Sigmoid colon (tissue), 7 donors: ENCODE results near the gene RHEB. TPM values are rescaled to one million over a fixed set of nuclear protein-coding genes. Genes with fewer than 3 reads are reported as not detected.

Experiments
- DNase-seq: peaks from one replicate; pipeline ENCODE4 v3.0.0-alpha.2; 2019
- H3K27ac ChIP-seq, 4 donors: fragments of 200-600 bp; sonication (generic); one replicate each; pipeline ENCODE4 v1.5.1; 2016 to 2019; ENCODE audit warnings: mild to moderate bottlenecking in 1 of 4
- H3K27me3 ChIP-seq, 3 donors: fragments of 200-600 bp; sonication (generic); one replicate each; pipeline ENCODE4 v1.5.1; 2019; ENCODE audit warnings: mild to moderate bottlenecking in 1 of 3
- H3K36me3 ChIP-seq, 4 donors: fragments of 200-600 bp; sonication (generic); one replicate each; pipeline ENCODE4 v1.5.1; 2016 to 2019
- H3K4me1 ChIP-seq, 4 donors: fragments of 200-600 bp; sonication (generic); one replicate each; pipeline ENCODE4 v1.5.1; 2017 to 2019
- H3K4me3 ChIP-seq, 4 donors: fragments of 200-600 bp; sonication (generic); one replicate each; pipeline ENCODE4 v1.5.1; 2017 to 2019; ENCODE audit warnings: mild to moderate bottlenecking in 2 of 4, moderate library complexity in 1 of 4
- H3K9me3 ChIP-seq, 4 donors: fragments of 200-600 bp in 3 of 4; sonication (generic) in 3 of 4; one replicate each; pipeline versions ENCODE4 v1.5.1 to v1.6.1; 2013 to 2019
- EP300 ChIP-seq, 4 donors: sonication (generic); formaldehyde crosslinking; IDR thresholded peaks; one replicate each; pipeline ENCODE4 v1.6.1; 2017; ENCODE audit warnings: antibody characterized with exemption in 4 of 4
- POLR2A ChIP-seq, 2 donors: fragments of 450-650 bp; IDR thresholded peaks; one replicate each; pipeline ENCODE4 v1.6.1; 2016; ENCODE audit warnings: antibody characterized with exemption in 2 of 2, mild to moderate bottlenecking in 2 of 2, moderate library complexity in 2 of 2
- POLR2AphosphoS5 ChIP-seq, 4 donors: sonication (generic); formaldehyde crosslinking; IDR thresholded peaks; one replicate each; pipeline ENCODE4 v1.6.1; 2017; ENCODE audit warnings: antibody characterized with exemption in 4 of 4
- WGBS, 2 donors: extraction: QIAGEN DNeasy Blood & Tissue Kit; methylation state at CpG; one replicate each; pipeline ENCODE4 v1.1.7; 2013; 5-methylcytosine and 5-hydroxymethylcytosine counted together
- intact Hi-C: fragments of 100-400 bp; cut with DNase I; formaldehyde crosslinking; loops from one replicate; pipeline ENCODE4 v1.15.1; 2023
- polyA plus RNA-seq, 3 donors: library from polyadenylated mRNA; stranded (reverse); fragments of 200-250 nt; gene quantifications; one replicate each; pipeline ENCODE4 v1.2.3, GENCODE V29; 2013
- total RNA-seq, 4 donors: library from RNA; depleted of rRNA; stranded (reverse); fragments of >200 nt; gene quantifications; one replicate each; pipeline ENCODE4 v1.1.0, GENCODE V29; 2016
- TF ChIP-seq, protein P1 (sequence below), 4 experiments: fragments of 450-650 bp in 3 of 4; fragments of 200-600 bp in 1 of 4; IDR thresholded peaks; one replicate each; pipeline ENCODE4 v1.5.1; 2016 to 2019; ENCODE audit warnings: antibody characterized with exemption in 4 of 4, mild to moderate bottlenecking in 3 of 4, moderate library complexity in 2 of 4
- donor health status: healthy with polysubstance abuse.
- donor health status: Bipolar disorder and iron deficiency.
- donor health status: healthy.

Gene RHEB
- total and polyA plus RNA-seq, 7 donors = 48.3 to 162 (median 121) TPM

DNA sequence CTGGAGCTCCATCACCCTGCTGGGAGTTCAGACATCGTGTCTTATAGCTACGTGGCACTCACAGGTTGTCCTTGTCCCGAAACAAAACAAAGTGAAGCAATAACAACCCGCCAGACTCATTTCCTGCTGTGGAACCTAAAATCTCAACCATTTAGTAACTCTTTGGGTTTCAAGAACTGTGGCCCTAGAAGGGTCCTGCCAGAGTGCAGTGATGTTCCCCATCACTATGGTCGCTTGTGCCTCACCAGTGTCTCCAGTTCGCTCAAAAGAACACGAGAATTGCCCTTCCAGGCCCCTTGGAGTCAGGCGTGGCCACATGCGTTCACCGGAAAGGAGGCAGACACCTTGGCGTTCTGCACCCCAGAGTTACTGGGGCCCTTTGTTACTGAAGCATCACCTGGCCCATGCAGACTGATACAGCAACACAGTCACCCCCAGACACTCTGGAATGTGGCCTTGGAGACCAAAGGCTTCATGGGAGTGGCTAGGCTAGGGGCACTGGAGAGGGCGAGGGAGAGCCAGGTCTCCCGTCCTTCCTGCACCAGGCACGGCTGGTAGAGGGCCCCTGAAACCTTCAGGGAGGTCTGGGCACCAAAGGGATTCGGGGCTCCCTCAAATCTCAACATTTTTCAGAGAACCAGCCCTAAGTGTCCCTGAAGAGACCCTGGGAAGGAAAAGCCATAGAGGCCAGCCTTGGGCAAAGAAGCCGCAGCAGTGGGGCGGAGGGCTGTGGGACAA is 80.7 kb downstream of the RHEB start:
- peak overlapping the region in 2 of 4 donors; percentile 45 to 47 for H3K4me3 ChIP-seq
- H3K27me3 ChIP-seq = peaks cover 0 to 8% (median 0%) of the 10 kb centered on the region in 3 donors
- H3K9me3 ChIP-seq = no peaks in the 10 kb centered on the region
- intact Hi-C loops = no loop called here
- peak; percentile 58 for DNase-seq
- H3K36me3 ChIP-seq = no peaks in the 10 kb centered on the region
- TF ChIP-seq POLR2A (IDR thresholded peaks at IDR 0.05) = no peak
- TF ChIP-seq EP300 (IDR thresholded peaks at IDR 0.05) = no peak
- H3K4me1 ChIP-seq = peaks cover 0 to 48% (median 39%) of the 10 kb centered on the region in 4 donors
- H3K27ac ChIP-seq = peak overlapping the region in 2 of 4 donors; percentile 6 to 65
- 89 to 92% methylated on average over 17 of the region's 17 CpGs for WGBS, 2 donors

DNA sequence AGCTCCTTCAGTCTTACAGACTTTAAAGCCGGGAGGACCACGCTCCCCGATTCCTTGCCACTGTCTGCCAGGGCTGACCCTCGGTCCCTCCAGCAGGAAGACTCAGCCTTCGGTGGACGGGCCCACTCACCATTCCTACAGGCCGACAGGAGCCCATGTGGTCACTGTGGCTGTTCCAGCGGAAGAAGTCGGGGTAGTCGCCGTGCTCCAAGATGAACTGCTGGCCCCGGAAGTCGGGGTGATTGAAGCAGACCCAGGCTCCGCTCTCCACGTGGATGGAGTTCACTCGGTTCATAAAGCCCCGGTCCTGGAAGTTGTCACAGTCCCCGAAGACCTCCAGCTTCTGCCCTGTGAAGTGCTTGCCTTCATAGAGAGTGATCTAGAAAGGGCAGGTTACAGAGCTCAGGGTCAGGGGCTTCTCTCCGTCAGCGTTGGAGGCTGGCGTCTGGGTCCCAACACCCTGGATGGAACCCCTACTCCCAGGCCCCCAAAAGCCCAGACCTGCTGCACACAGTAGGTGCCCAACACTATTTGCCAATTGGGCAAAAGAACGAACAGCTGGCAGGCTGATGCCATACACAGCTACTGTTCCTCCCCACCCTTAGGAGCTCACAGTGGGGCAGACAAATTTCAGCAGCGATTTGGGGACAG is 81.7 kb downstream of the RHEB start:
- intact Hi-C loops = no loop called here
- TF ChIP-seq, protein P1, sequence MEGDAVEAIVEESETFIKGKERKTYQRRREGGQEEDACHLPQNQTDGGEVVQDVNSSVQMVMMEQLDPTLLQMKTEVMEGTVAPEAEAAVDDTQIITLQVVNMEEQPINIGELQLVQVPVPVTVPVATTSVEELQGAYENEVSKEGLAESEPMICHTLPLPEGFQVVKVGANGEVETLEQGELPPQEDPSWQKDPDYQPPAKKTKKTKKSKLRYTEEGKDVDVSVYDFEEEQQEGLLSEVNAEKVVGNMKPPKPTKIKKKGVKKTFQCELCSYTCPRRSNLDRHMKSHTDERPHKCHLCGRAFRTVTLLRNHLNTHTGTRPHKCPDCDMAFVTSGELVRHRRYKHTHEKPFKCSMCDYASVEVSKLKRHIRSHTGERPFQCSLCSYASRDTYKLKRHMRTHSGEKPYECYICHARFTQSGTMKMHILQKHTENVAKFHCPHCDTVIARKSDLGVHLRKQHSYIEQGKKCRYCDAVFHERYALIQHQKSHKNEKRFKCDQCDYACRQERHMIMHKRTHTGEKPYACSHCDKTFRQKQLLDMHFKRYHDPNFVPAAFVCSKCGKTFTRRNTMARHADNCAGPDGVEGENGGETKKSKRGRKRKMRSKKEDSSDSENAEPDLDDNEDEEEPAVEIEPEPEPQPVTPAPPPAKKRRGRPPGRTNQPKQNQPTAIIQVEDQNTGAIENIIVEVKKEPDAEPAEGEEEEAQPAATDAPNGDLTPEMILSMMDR (IDR thresholded peaks at IDR 0.05) = no peak
- no peak for TF ChIP-seq POLR2AphosphoS5 (IDR thresholded peaks at IDR 0.05)
- TF ChIP-seq POLR2A (IDR thresholded peaks at IDR 0.05) = no peak
- no peak for TF ChIP-seq EP300 (IDR thresholded peaks at IDR 0.05)
- Histone ChIP-seq H3K4me3 (no peak overlapping the region), H3K4me1 (peaks cover 0 to 48% (median 39%) of the 10 kb centered on the region in 4 donors), H3K27me3 (peaks cover 0 to 8% (median 0%) of the 10 kb centered on the region in 3 donors), H3K27ac (peak overlapping the region in 2 of 4 donors; percentile 5 to 80), H3K36me3 (no peaks in the 10 kb centered on the region), H3K9me3 (no peaks in the 10 kb centered on the region)
- DNase-seq = peak; percentile 64
- WGBS, 2 donors = 91% methylated on average over 23 of the region's 23 CpGs

DNA sequence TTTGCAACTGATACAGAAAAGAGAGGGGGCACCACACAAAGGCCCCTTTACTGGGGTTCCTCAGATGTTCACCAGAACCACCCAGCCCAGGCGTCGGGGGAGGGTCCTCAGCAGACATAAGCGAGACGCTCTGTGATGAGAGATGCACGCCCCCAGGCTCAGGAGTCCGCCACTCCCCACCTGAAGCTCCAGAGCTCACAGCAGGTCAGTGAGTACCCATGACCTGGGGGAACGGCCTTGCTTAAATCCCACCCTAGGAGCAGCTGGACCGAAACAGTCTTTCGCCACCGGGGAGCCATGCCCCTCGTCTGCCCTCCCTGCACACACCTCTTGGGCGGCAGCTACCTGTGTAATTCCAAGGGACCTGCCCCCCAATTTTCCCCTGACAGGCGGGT is 82.5 kb downstream of the RHEB start:
- TF ChIP-seq POLR2AphosphoS5 (IDR thresholded peaks at IDR 0.05) = no peak
- no peak for TF ChIP-seq EP300 (IDR thresholded peaks at IDR 0.05)
- TF ChIP-seq, protein P1 (IDR thresholded peaks at IDR 0.05) = no peak
- TF ChIP-seq POLR2A (IDR thresholded peaks at IDR 0.05) = no peak
- DNase-seq = peak; percentile 62
- no peaks in the 10 kb centered on the region for H3K36me3 ChIP-seq
- 92 to 93% methylated on average over 13 of the region's 13 CpGs for WGBS, 2 donors
- H3K9me3 ChIP-seq = no peaks in the 10 kb centered on the region
- no peak overlapping the region for H3K4me3 ChIP-seq
- H3K4me1 ChIP-seq = peaks cover 0 to 48% (median 39%) of the 10 kb centered on the region in 4 donors
- H3K27me3 ChIP-seq = peaks cover 0 to 8% (median 0%) of the 10 kb centered on the region in 3 donors
- peak overlapping the region; percentile 26 to 80 (median 63) for H3K27ac ChIP-seq
- intact Hi-C loops = no loop called here

DNA sequence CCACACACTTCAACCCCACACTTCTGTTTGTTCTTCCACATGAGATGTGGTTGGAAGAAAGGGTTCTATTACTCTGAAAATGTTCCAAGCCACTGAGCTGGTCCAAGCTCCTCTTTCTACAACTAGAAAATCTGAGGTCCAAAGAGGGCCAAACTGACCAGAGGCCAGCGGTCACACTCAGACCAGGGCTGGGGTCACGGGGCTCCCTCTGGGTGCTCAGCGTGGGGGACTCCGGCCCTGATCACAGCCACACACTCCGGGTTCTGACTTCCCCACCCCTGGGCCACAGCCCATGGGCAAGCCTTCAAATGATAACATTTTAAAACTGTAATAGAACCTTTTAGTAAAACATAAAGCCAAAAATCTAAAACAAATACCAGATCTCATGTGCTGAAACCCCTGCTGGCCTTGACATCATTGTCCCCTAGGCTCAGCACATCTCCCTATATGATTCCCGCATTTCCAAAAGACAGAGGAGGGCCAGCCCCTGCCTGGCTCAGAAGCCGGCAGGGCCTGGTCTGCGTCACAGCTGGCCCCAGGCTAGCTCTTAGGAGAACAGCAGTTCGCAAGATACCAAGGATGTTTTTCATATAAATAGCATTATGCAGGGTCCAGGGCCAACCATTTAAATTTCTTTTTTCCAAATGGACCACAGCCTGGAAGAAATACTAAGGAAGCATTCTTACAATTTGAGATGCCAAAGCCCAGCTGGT is 83.1 kb downstream of the RHEB start:
- peak; percentile 82 for DNase-seq
- 80 to 85% methylated on average over 9 of the region's 9 CpGs for WGBS, 2 donors
- Histone ChIP-seq H3K36me3 (no peaks in the 10 kb centered on the region), H3K9me3 (no peaks in the 10 kb centered on the region), H3K27ac (peak overlapping the region; percentile 44 to 80 (median 63)), H3K4me3 (no peak overlapping the region), H3K27me3 (peaks cover 0 to 8% (median 0%) of the 10 kb centered on the region in 3 donors), H3K4me1 (peaks cover 0 to 47% (median 39%) of the 10 kb centered on the region in 4 donors)
- TF ChIP-seq POLR2AphosphoS5 (IDR thresholded peaks at IDR 0.05) (peak in 2 of 4 donors; percentile 11 to 59), POLR2A (IDR thresholded peaks at IDR 0.05) (no peak), EP300 (IDR thresholded peaks at IDR 0.05) (no peak)
- TF ChIP-seq, protein P1 (IDR thresholded peaks at IDR 0.05) = no peak
- intact Hi-C loops = no loop called here
